Measurements from ENCODE around the gene FOSL1.
A peak's percentile ranks its signal among the peaks of the same experiment; 100 is the strongest.

Gene FOSL1

DNA sequence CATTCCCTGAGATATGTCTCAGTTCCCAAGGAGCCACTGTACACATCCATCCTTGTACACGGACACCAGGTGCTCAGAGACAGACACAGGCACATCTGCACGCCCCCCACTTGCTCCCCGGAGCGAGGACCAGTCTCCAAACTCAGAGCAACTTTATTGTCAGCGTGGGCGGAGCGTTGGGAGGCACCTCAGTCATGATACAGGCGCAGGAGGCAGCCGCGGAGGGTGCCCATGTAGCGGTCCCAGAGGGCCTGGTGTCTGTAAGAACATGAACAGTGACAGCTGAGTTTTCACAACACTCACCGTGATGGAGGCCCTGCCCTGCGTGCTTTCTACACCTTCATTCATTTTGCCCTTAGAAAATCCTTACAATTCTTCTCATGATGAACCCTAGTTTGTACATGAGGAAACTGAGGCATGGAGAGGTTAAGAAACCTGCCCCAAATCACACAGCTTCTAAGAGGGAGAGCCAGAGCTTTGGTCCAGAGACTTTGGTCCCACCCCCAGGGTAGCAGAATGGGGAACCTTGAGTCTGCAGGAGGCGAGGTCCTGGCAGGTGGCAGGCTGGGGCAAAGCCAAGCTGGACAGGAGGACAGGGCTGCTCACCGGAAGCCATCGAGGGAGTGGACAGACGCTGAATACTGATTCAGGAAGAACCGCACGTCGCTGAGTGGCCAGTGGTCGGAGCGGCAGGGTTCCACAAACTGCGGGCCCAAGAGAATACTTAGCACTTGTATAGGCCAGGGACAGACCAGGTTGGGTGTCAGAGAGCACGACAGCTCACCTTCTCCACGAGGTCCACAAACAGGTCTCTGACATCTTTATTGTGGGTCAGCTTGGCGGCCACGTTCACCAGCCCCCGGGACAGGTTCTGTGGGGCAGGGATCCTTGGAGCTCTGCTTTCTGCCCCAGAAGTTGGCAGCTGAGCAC lies 16.1 kb downstream of the FOSL1 start:
- H3K36me3 Mint-ChIP-seq (ENCODE audit: low read depth): peaks cover 72% of the 10 kb centered on the region
- H3K9me3 Mint-ChIP-seq: no peaks in the 10 kb centered on the region
- H3K27me3 Mint-ChIP-seq: no peaks in the 10 kb centered on the region
- peak overlapping the region; percentile 88 for H3K27ac Mint-ChIP-seq
- H3K4me3 Mint-ChIP-seq: no peak overlapping the region
- DNase-seq: no peak
- H3K4me1 Mint-ChIP-seq (ENCODE audit: low read depth): peaks cover 68% of the 10 kb centered on the region

DNA sequence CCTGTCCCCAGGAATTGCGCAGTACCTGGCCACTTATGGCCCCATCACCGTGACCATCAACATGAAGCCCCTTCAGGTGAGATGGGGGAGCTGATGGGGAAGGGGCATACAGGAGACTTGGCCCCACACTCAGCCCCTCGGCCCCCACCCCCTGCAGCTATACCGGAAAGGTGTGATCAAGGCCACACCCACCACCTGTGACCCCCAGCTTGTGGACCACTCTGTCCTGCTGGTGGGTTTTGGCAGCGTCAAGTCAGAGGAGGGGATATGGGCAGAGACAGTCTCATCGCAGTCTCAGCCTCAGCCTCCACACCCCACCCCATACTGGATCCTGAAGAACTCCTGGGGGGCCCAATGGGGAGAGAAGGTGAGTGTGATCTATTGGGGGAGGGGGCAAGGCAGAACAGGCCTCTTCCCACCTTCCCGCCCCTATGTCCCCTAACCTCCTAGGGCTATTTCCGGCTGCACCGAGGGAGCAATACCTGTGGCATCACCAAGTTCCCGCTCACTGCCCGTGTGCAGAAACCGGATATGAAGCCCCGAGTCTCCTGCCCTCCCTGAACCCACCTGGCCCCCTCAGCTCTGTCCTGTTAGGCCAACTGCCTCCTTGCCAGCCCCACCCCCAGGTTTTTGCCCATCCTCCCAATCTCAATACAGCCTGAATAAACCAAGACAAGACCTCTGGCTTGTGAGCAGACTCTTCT lies 17.0 kb downstream of the FOSL1 start:
- H3K9me3 Mint-ChIP-seq: no peaks in the 10 kb centered on the region
- DNase-seq: no peak
- no peak overlapping the region for H3K4me3 Mint-ChIP-seq
- H3K4me1 Mint-ChIP-seq (ENCODE audit: low read depth): peaks cover 65% of the 10 kb centered on the region
- peaks cover 71% of the 10 kb centered on the region for H3K36me3 Mint-ChIP-seq (ENCODE audit: low read depth)
- no peak overlapping the region for H3K27ac Mint-ChIP-seq
- H3K27me3 Mint-ChIP-seq: no peaks in the 10 kb centered on the region

DNA sequence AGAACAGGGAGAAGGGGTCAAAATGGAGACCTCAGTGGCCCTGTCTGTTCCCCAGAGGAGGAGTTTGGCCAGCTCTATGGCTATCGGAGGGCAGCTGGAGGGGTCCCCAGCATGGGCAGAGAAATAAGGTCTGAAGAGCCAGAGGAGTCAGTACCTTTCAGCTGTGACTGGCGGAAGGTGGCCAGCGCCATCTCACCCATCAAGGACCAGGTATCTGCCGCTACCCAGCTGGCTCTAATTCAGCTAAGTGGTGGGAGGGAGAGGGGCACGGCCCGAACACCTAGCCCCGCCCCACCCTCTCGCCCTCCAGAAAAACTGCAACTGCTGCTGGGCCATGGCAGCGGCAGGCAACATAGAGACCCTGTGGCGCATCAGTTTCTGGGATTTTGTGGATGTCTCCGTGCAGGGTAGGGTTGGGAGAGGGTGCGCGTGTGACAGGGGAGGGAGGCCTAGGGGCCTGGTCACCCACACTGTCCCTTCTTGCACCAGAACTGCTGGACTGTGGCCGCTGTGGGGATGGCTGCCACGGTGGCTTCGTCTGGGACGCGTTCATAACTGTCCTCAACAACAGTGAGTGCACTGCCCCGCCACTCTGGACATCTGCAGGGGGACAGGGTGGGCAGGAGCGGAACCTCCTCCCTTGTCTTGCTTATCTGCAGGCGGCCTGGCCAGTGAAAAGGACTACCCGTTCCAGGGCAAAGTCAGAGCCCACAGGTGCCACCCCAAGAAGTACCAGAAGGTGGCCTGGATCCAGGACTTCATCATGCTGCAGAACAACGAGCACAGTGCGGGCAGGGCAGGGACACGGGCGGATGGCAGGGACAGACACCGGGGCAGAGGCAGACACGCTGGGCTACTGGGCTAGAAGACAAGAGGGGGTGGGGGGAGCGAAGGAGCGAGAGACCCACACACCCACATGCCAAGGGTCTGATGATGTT lies 17.8 kb downstream of the FOSL1 start:
- no peaks in the 10 kb centered on the region for H3K9me3 Mint-ChIP-seq
- H3K36me3 Mint-ChIP-seq (ENCODE audit: low read depth): peaks cover 63% of the 10 kb centered on the region
- no peak for DNase-seq
- H3K4me3 Mint-ChIP-seq: no peak overlapping the region
- peaks cover 62% of the 10 kb centered on the region for H3K4me1 Mint-ChIP-seq (ENCODE audit: low read depth)
- no peaks in the 10 kb centered on the region for H3K27me3 Mint-ChIP-seq
- H3K27ac Mint-ChIP-seq: peak overlapping the region; percentile 71

DNA sequence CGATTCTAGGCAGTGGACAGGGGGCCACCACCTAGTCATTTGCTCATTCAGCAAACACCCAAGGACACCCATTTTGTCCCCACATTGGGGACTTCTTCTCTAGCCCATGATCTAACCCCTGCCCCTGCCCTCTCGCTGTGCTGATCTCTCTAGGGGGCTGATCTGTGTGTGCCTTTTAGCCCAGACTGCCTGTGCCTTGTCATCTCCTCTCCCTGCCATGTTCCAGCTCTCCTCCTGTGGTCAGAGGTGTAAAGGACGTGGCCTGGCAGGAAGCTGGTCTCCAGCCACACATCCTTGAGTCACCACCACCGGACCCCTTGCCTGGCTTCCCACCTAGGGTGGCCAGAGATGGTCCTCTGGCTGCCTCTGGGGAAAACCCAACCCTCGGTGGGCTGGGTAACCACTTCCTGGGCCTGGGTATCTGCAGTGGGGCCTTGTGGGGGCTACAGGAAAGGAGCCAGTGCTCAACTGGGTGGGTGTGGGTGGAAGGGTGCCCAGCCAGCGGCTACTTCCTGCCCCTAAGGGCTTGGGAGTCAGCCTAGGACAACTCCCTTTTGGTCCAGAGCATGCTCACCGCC lies 19.3 kb downstream of the FOSL1 start:
- peak overlapping the region; percentile 69 for H3K4me3 Mint-ChIP-seq
- peaks cover 48% of the 10 kb centered on the region for H3K36me3 Mint-ChIP-seq (ENCODE audit: low read depth)
- H3K27ac Mint-ChIP-seq: peak overlapping the region; percentile 83
- DNase-seq: no peak
- peaks cover 55% of the 10 kb centered on the region for H3K4me1 Mint-ChIP-seq (ENCODE audit: low read depth)
- no peaks in the 10 kb centered on the region for H3K27me3 Mint-ChIP-seq
- no peaks in the 10 kb centered on the region for H3K9me3 Mint-ChIP-seq

DNA sequence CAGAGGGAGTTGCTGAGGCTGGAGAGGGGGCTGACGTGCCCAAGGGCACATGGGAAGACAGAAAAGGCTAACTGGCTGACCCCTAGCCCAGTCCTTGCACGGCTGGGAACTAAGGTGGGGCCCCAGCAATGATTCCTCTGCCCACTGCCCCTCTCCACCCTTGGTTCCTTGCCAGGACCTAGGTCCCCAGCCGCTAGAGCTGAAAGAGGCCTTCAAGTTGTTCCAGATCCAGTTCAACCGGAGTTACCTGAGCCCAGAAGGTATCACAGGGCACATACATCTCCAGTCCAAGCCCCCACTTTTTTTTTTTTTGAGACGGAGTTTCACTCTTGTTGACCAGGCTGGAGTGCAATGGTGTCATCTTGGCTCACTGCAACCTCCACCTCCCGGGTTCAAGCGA lies 20.2 kb downstream of the FOSL1 start:
- Mint-ChIP-seq H3K4me3 (peak overlapping the region; percentile 69), H3K27ac (peak overlapping the region; percentile 83), H3K36me3 (ENCODE audit: low read depth) (peaks cover 40% of the 10 kb centered on the region), H3K4me1 (ENCODE audit: low read depth) (peaks cover 50% of the 10 kb centered on the region), H3K9me3 (no peaks in the 10 kb centered on the region), H3K27me3 (no peaks in the 10 kb centered on the region)
- no peak for DNase-seq

DNA sequence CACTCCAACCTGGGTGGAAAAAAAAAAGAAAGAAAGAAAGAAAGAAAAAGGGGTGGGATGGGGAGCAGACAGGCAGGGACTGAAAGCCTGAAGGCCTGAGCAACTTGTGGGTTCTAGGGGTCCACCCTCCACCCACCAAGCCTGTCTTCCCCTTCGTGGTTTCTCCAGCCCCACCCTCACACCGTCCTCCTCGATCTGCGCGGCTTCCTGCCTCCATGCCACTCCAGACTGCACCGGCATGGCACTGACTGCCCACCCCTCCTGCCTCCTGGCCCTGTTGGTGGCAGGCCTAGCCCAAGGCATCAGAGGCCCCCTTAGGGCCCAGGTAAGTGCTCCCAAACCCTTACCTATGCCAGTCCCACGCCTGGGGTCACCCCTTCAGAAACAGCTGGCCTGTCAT lies 20.6 kb downstream of the FOSL1 start, which contains the start of gene CTSW:
TSS of gene CTSW (plus strand) at position 221 of the 400 bp plus-strand sequence. CDS start at position 239, 18 bp downstream.
- Mint-ChIP-seq H3K36me3 (ENCODE audit: low read depth) (peaks cover 36% of the 10 kb centered on the region), H3K27me3 (no peaks in the 10 kb centered on the region), H3K9me3 (no peaks in the 10 kb centered on the region), H3K4me3 (peak within 1 kb of the TSS; percentile 69), H3K4me1 (ENCODE audit: low read depth) (peaks cover 46% of the 10 kb centered on the region), H3K27ac (peak within 1 kb of the TSS; percentile 83)
- peak; percentile 53 for DNase-seq

DNA sequence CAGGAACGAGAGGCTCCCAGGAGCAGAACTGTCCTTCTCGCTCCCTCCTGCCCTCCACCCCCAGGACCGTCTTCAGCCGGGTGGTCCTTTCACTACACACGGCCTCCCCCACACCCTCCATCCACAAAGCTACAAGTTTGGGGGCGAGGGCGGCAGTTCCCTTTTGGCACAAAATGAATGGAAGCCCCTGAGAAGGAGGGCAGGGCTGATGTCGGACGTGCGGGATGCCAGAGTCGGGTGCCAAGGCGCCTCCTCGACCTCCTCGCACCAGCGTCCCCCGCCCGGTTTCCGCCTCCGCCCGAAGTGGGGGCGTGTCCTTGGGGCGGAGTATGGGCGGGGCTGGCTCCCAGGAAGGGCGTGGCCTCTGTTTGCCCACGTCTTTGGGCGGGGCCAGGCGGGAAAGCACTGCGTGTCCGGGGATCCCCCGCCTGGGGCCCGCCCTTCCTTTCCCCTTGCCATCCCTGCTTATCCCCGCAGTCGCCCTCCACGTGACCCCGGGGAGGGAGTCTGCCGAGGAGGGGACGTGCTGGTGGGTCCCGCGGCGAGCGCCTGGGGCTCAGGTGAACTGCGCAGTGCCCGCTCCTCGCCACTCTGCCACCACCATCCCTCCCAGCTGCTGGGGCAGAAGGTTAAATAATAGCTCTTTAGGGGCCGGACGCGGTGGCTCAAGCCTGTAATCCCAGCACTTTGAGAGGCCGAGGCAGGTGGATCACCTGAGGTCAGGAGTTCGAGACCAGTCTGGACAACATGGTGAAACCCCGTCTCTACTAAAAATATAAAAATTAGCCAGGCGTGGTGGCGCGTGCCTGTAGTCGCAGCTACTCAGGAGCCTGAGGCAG lies 26.7 kb downstream of the FOSL1 start:
- H3K4me1 Mint-ChIP-seq (ENCODE audit: low read depth): peaks cover 30% of the 10 kb centered on the region
- H3K9me3 Mint-ChIP-seq: no peaks in the 10 kb centered on the region
- H3K27me3 Mint-ChIP-seq: no peaks in the 10 kb centered on the region
- peak overlapping the region; percentile 86 for H3K27ac Mint-ChIP-seq
- peak overlapping the region; percentile 79 for H3K4me3 Mint-ChIP-seq
- H3K36me3 Mint-ChIP-seq (ENCODE audit: low read depth): no peaks in the 10 kb centered on the region
- DNase-seq: peak; percentile 100

DNA sequence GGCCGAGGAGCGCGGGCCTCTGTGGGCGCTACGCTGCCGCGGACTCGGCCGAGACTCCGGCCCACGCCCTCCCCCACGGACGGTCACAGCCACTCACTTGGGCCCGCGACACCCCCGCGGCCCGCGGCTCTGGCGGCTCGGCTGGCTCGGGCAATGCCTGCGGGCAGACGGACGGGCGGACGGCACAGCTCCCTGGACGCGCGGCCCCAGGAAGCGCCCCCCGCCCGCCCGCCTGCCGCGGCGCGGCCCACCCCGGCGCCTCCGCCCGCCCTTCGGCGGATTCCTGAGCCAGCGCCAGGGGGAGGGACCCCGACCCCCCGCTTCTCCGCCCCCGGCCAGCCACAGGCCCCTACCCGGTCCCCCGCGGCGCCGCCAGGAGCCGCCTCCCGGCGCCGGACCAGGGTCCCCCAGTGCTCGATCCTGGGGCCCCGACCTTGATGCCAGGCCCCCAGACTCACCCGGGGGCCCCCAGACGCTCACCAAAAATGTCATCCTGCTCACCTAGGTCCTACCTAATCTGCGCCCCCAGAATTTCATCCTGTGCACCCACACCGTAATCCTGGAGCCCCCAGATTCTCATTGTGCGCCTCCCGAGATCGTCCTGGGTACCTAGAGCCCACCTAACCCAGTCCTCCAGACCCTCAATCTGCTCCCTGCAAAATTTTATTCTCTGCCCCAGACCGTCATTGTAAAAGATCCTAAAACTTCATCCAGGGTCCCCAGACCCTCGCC lies 27.4 kb downstream of the FOSL1 start, which contains the start of gene EFEMP2:
TSS of gene EFEMP2 (minus strand) at position 215 of the 732 bp plus-strand sequence. CDS start 446 bp downstream, outside the sequence.
- Mint-ChIP-seq H3K4me1 (ENCODE audit: low read depth) (peaks cover 28% of the 10 kb centered on the region), H3K36me3 (ENCODE audit: low read depth) (peaks cover 4% of the 10 kb centered on the region), H3K27ac (peak within 1 kb of the TSS; percentile 86), H3K9me3 (no peaks in the 10 kb centered on the region), H3K27me3 (no peaks in the 10 kb centered on the region), H3K4me3 (peak within 1 kb of the TSS; percentile 79)
- DNase-seq: no peak

DNA sequence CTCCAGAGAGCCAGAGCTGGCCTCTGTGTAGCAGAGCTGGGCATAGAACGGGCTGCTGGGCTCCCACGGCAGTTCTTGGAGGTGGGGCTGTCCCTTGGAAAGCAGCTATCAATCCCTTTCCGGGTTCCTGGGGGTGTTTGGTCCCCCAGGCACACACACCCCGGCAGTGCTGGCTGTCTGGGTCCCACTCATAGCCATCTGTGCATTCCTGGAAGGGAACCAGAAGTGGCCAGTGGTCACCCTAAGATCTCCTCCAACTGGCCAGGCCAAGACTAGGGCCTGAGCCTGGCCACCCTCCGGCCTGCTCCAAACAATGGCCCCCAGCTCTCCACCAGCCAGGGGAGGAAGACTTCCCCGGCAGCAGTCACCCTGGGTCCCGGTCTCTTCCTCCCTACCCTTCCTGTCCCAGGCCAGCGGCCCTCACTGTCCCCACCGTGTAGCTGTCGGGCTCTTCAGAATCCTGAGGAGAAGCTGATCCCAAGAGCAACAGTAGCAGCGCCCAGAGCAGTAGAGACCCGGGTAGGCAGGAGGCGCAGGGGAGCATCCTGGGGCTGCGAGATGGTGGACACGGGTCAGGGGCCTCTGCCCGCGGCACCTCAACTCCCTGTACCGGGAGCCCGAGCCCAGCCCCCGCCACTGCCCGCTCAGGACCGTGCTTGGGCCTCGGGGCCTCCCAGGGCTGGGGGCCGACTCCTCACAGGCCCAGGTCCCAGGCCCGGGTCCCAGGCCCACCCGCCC lies 28.2 kb downstream of the FOSL1 start:
- DNase-seq: no peak
- peak overlapping the region; percentile 44 for H3K27ac Mint-ChIP-seq
- H3K4me1 Mint-ChIP-seq (ENCODE audit: low read depth): peaks cover 25% of the 10 kb centered on the region
- no peaks in the 10 kb centered on the region for H3K9me3 Mint-ChIP-seq
- H3K27me3 Mint-ChIP-seq: no peaks in the 10 kb centered on the region
- peaks cover 12% of the 10 kb centered on the region for H3K36me3 Mint-ChIP-seq (ENCODE audit: low read depth)
- H3K4me3 Mint-ChIP-seq: peak overlapping the region; percentile 51

DNA sequence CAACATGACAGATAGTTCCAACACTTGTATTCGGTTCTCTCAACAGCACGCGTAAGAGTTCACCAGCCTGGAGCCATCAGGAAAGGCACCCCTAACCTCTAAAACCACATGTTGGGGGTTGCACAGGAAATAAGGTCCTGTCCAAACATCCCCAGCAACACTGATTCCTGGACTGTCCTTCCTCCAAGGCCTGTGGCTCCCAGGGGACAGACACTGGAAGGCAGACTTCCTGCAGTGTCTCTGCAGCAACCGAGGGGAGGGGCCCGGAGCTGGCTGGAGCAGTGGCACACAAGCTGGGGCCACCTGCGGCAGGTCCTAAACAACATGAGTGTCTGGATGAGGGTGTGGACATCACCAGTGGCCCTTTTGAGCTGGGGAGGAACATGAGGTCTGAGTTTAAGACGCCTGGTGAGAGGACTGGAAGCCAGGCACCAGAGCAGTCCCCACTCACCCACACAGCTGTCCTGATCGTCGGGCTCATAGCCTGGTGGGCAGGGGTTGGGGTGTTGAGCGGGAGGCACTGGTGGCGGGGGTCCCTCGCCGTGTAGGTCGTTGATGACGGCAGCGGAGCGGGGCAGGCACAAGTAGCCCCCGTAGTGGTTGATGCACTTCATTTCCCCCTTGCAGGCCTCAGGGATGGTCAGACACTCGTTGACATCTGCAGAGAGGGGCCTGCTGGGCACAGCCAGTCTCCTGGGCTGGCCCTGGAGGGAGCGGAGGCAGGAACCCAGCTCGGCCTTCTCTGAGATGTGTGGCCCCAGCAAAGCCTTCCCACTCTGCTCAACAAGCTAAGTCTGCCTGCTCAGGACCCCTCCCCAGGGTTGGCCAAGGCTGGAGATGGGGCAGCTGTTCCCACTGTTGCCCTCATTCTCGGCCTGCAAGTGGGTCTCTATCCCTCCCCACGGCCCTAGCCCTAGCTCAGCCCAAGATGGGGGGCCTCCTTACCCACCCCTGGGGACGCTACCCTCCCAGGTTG lies 29.2 kb downstream of the FOSL1 start:
- H3K9me3 Mint-ChIP-seq: no peaks in the 10 kb centered on the region
- H3K4me1 Mint-ChIP-seq (ENCODE audit: low read depth): peaks cover 22% of the 10 kb centered on the region
- no peak for DNase-seq
- peak overlapping the region; percentile 18 for H3K27ac Mint-ChIP-seq
- no peaks in the 10 kb centered on the region for H3K27me3 Mint-ChIP-seq
- H3K4me3 Mint-ChIP-seq: peak overlapping the region; percentile 12
- peaks cover 21% of the 10 kb centered on the region for H3K36me3 Mint-ChIP-seq (ENCODE audit: low read depth)

DNA sequence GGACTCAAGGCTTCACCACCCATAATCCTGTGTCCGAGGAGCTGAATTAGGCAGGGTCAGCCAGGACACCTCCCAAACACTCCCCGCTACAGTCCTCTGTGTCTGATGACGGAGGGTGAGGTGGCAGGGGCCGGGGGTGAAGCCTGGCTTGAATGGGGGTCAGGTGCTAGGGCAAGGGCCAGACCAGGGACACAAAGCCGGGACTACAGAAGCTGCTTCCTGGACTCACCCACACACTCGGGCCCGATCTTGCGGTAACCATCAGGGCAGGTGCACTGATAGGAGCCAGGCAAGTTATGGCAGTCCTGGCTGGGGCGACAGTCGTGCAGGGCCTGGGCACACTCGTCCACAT lies 29.9 kb downstream of the FOSL1 start:
- peak overlapping the region; percentile 47 for H3K27ac Mint-ChIP-seq
- H3K4me3 Mint-ChIP-seq: no peak overlapping the region
- no peak for DNase-seq
- no peaks in the 10 kb centered on the region for H3K27me3 Mint-ChIP-seq
- no peaks in the 10 kb centered on the region for H3K9me3 Mint-ChIP-seq
- H3K36me3 Mint-ChIP-seq (ENCODE audit: low read depth): peaks cover 28% of the 10 kb centered on the region
- H3K4me1 Mint-ChIP-seq (ENCODE audit: low read depth): peaks cover 22% of the 10 kb centered on the region
